ENCODE measurements around the gene SLC18A2.
"Not testable (repeated sequence)": the region's sequence is repeated elsewhere in the genome, so short reads cannot be mapped to it uniquely, and the experiment has no call there.

Gene SLC18A2

DNA sequence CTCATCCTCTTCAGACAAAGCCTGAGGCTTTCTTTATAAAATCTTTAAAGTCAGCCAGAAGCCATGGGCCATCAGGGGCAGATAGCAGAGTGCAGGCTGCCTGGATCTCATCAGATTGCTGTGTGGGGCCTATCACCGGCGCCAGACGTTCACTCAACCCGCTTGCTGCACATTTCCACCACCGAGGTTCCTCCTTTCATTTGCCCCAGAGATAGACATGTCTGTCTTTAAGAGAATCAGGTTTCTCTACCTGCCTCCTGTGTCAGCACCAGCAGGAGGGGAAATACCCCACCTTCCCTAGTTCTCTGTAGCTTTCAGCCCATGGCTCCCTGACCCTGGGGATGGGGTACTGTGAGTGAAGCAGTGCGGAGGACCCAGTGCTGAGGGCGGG is 22.0 kb downstream of the SLC18A2 start:
- no peak for DNase-seq (ENCODE audit: low read depth in 2 of 2)

DNA sequence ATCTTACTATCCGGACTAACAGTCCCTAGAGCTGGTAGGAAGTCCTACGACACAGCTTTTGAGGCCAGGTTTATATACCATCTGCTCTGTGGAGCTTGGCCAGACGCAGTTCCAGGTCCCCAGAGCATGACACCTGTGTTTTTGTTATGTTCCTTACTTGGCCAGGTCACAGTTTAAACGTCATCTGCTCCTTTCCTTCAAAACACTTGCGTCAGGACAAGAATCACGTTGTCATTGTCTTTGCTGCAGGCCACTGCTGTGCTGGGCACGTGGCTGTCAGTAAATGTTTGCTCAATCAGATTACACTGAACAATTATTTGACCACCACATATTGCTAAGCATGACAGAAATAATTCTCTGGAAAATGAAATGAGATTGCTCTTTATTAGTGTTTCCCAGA is 23.9 kb downstream of the SLC18A2 start:
- DNase-seq (ENCODE audit: low read depth in 2 of 2): no peak

DNA sequence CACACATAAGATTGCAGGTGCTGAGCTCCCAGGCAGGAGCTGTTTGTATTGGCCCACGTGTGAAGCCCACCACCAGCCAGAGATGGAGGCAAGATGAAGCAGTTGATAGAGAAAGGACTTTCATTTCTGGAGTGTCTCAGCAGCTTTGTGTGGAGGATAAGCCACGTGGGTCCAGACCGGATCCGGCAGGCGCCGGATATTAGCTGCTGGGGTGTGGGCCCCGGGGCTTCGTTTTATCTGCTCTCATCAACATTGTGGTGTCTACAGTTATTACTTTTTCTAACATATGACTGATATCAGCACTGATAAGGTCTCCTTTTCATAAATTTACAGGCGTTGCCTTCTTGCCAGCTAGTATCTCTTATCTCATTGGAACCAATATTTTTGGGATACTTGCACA is 25.5 kb downstream of the SLC18A2 start:
- DNase-seq (ENCODE audit: low read depth in 2 of 2): no peak

DNA sequence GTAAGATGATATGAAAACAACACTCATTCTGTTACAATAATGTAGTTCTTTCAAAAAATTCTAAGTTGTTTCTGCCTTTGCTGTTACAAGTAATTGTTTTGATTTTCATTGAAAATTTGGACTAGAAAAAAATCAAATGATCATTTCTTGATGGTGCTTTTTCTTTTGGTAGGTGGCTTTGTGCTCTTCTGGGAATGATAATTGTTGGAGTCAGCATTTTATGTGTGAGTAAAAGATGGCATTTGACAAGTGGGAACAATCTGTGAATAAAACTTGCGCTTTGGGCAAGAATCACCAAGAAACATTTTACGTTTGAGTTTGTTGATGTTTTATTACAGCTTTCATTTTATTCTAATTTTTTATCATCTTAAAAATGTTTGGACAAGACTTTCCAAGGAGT is 25.9 kb downstream of the SLC18A2 start:
- DNase-seq (ENCODE audit: low read depth in 2 of 2): no peak

DNA sequence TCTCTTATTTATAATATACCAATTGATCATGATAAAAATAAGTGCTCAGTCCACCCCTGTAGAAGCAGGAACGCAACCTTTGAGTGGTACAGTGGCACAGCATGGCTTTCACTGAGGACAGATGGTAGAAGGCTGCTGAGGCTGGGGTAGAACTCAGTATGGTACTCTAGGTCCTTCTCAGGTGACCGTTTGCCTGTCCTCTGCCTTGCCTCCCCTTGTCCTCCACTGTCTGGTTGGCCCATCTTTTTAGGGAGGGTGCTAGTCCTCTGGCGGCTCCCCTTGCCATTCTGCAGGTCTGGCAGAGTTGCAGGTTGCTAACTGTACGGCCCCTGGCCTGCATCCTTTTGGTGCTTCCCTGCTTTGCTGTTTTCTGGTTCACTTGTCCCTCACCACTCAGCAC is 27.3 kb downstream of the SLC18A2 start:
- DNase-seq (ENCODE audit: low read depth in 2 of 2): no peak

DNA sequence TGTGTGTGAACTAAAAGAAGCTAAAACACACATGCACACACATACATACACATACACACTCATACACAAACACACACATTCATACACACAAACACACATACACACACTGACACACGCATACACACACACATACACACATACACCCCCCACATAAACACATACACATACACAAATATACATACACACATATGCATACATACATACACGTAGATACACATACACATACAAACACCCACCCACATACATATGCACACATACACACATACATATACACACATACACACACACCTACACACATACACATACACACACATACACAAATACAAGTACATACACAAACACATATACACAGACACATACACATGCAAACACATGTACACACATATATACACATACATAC is 28.0 kb downstream of the SLC18A2 start:
- DNase-seq (ENCODE audit: low read depth in 2 of 2): no peak

DNA sequence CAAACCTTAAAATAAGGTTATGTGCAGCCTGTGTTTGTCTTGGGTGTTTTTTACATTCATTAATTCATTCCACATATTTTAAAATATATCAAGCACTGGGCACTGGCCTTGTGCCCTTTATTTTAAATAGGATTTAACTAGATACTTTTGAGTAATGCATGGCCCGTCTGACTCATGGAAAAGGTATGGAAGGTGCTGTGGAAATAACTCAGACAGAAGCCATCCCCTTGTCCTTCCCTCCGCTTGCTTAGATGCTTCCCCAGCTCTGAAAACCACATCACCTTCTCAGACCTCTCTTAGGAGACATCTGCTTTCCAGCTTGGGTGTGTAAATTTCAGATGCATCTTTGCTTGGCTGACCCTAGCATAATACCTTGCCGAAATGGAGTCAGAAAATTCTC is 30.5 kb downstream of the SLC18A2 start:
- no peak for DNase-seq (ENCODE audit: low read depth in 2 of 2)

DNA sequence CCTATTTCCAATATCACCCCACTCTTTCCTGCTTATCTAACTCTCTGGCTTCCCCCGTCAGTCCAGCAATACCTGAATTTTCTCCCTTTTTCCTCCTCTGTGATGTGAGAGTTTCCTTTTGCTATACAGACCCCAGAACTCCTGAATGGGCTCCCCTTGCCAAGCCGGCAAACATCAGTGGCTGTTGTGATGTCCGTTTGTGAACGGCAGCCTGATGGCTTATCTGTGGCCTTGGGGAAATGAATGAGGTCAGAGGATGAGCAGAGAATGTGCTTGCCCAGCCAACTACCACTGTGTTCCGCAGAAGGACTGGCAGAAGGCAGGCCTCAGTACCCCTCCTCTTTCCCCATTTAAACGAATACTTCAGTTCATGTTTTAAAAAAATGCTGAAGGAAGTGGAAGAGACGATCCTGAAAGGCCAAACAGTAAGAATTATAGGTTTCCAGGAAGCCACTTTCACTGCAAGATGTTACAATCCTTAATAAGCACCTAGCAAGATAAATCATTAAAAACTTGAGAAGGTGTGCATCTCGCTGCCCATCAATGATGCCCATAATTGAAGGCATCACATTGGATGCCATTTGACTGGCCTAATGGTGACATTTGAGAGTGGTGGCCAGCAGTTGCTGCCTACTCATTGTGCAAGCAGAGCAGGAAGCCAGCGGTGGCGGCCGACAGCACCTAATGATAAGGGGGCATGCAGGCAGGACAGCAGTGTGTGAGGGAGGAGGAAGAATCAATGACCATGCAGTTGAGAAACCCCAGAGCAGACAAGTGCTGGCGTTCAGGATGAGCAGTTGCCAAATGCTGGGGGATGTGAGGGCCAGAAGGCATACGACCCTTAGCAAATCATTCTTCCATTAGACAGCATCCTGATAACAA is 31.5 kb downstream of the SLC18A2 start:
- DNase-seq (ENCODE audit: low read depth in 2 of 2): no peak

DNA sequence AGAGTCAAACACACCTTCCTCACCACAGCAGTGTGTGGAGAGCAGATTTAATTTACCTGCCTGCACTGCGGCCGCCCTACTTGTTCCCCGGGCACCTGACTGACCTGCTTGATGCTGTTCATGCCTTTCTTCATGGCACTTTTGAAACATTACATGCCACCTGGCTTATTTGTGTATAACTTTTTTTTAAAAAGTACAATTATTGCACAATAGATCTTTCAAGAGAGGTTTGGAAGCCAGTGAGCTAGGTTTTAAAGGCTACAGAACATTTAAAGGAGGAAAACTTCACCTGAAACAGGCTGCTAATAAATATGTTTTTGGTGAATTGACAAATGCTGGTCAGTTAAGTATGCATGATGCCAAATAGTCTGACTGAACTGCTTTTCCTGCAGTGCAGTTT is 33.1 kb downstream of the SLC18A2 start:
- no peak for DNase-seq (ENCODE audit: low read depth in 2 of 2)

DNA sequence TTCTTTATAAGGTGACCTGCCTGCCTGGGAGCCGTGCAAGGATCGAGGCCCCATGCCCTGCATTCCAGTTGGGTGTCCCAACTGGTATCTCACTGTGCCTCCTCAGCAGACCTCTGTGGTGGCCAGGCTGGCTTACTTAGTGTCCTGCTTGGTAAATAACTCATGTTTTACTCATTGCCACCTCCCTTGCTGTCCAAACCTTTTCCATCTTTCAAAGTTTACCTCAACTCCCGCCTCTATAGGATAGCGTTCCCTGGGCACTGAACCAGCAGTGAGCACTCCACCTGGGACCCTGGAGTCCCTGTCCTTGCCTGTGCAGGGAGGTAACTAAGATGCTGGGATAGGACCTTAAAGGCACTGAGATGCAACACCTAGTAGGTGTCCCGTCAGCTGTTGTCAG is 33.6 kb downstream of the SLC18A2 start:
- no peak for DNase-seq (ENCODE audit: low read depth in 2 of 2)

DNA sequence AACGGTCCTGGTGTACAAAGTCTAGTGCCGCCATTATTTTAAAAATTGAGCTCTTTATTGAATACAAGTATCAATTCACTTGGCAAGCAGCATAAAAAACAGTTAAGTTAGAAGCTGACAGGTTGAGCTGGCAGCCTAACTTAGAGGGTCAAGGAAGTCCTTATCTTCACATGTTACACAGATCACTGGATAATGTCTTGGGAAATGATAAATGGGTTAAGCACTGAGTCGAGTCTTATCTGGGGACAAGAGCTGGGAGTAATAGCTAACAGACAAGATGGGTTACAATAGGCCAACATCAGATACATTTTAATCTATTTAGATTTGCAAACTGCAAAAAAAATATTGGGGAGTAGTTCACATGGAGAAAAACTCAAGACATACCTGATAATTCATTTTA is 34.2 kb downstream of the SLC18A2 start:
- no peak for DNase-seq (ENCODE audit: low read depth in 2 of 2)

DNA sequence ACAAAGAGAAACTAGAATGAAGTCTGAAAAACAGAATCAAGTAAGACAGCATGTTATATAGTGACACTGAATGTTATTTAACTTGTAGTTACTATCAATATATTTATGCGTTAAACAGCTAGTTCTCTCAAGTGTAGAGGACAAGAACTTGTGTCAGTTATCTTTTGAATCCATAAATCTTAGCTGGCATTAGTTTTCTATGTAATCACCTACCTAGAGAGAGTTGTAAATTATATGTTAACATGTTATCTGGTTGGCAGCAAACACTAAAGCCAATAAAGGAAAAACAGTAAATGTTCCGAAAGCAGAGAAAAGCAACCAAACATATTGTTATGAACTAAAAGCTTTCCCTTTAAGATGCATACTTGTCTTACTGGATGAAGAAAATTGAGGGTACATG is 36.8 kb downstream of the SLC18A2 start:
- DNase-seq (ENCODE audit: low read depth in 2 of 2): no peak

DNA sequence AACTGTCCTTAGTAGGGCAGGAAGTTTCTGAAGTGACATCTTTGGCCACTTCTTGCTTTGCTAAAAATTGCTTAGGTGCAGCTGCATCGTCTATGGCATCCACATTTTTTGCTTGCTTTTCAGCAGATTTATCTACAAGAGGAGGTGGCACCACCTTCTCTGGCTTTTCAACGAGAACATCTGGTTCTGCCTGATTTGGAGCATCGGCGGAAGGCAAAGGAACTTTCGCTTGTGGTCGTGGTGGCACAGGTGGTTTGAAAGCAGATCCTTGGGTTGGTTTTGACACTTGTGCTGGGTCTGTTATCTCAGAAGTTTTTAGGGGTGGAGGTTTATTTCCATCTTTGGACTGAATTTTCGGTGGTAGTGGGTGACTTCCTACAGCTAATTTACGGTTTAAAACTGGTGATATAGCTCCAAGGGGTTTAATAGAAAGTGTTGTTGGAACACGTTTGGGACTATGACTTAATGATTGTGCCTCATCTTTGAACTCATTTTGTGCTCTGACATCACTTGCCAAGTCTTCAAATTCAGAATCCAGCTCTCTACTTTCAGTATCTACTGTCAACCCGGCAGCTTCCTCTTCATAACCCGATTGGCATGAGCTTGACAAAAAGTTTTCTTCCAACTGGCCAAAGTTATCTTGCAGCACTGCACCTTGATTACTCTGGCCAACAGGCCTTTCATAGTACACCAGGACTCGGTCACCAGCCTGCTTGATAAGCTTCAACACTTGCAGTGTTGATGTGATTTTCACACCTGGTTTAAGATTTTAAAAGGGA is 44.0 kb downstream of the SLC18A2 start:
- DNase-seq (ENCODE audit: low read depth in 2 of 2): no peak

DNA sequence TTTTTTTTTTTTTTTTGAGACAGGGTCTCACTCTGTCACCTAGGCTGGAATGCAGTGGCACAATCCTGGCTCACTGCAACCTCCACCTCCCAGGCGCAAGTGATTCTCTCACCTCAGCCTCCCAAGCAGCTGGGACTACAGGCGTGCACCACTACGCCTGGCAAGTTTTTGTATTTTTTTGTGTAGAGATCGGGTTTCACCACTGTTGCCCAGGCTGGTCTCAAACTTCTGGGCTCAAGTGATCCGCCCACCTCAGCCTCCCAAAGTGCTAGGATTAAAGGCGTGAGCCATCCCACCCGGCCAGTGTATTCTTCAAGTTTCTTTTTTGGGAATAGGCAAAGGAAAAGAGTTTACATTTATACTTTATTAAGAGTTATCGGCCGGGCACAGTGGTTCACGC is 50.0 kb downstream of the SLC18A2 start:
- not testable (repeated sequence) for DNase-seq (ENCODE audit: low read depth in 2 of 2)

DNA sequence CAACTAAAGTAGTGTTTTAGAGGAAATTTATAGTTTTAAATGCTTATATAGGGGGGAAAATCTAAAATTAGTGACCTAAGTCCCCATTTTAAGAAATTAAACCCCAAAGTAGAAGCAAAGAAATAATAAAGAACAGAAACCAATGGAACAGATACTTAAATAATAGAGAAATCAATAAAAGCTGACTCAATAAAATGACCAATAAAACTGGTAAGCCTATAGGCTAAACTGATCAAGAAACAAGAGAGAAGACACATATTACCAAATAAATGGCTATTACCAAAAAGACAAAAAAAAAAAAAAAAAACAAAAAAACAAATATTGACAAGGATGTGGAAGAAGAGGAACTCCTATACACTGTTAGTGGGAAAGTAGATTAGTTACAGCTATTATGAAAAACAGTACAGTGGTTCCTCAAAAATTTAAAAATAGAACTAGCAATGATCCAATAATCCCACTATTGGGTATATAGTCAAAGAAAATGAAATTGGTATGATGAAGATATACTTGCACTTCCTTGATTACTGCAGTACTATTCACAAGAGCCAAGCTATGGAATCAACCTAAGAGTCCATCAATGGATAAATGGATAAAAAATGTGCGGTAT is 53.2 kb downstream of the SLC18A2 start:
- no peak for DNase-seq (ENCODE audit: low read depth in 2 of 2)

DNA sequence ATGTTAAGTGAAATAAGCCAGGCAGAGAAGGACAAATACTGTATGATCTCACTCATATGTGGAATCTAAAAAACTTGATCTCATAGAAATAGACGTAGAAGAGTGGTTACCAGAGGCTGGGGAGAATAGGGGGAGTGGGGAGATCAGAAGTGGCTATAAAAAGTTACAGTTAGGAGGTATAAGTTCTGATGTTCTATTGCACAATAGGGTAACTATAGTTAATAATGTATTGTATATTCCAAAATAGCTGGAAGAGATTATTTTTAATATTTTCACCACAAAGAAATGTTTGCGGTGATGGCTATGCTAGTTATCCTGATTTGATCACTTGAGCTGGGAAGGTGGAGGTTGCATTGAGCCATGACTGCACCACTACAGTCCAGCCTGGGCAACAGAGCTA is 53.8 kb downstream of the SLC18A2 start:
- no peak for DNase-seq (ENCODE audit: low read depth in 2 of 2)

DNA sequence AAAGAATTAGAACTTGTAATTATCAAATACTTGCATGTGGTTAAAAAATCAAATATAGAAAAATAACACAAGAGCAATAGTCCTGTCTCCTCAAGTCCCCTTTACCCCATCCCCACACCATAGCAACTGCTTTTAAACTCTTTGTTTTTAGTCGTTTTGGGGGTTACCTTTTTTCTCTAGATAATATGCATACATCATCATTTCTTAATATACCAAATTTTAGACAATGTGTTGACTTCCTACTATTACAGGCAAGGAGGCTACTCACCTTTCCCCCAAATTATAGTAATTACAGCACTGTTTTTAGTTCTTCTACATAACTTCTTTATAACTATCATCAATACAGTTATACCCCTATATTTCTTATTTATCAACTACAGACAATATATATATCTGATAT is 57.3 kb downstream of the SLC18A2 start:
- no peak for DNase-seq (ENCODE audit: low read depth in 2 of 2)

DNA sequence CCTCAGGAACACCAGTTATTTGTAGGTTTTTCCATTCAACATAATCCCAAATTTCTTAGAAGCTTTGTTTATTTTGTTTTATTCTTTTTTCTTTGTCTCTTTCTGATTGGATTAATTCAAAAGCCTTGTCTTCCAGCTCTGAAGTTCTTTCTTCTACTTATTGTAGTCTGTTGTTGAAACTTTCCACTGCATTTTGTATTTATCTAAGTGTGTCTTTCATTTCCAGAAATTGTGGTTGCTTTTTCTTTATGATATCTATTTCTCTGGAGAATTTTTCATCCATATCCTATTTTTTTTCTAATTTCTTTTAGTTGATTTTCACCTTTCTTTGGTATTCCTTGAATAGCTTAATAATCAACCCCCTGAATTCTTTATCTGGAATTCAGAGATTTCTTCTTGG is 58.5 kb downstream of the SLC18A2 start:
- no peak for DNase-seq (ENCODE audit: low read depth in 2 of 2)

DNA sequence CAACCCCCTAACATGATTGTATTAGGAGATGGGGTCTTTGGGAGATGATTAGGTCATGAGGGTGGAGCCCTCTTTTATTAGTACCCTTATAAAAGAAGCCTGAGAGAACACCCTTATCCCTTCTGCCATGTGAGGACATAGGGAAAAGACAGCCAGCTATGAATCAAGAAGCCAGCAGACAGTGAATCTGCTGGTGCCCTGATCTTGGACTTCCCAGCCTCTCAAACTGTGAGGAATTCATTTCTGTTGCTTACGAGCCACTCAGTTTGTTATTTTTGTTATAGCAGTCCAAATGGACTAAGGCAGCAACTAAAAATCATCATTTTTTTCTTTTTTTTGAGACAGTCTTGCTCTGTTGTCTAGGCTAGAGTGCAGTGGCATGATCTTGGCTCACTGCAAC is 59.8 kb downstream of the SLC18A2 start:
- DNase-seq (ENCODE audit: low read depth in 2 of 2): no peak

DNA sequence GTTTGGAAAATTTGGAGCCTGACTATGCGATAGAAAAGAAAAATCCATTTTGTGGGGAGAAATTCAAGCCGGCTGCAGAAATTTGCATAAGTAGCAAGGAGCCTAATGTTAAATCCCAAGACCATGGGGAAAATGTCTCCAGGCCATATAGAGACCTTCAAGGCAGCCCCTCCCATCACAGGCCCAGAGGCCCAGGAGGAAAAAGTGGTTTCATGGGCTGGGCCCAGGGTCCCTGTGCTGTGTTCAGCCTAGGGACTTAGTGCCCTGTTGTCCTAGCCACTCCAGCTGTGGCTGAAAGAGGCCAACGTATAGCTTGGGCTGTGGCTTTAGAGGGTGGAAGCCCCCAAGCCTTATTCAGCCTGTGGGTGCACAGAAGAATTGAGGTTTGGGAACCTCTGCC is 62.5 kb downstream of the SLC18A2 start:
- DNase-seq (ENCODE audit: low read depth in 2 of 2): not testable (repeated sequence)

DNA sequence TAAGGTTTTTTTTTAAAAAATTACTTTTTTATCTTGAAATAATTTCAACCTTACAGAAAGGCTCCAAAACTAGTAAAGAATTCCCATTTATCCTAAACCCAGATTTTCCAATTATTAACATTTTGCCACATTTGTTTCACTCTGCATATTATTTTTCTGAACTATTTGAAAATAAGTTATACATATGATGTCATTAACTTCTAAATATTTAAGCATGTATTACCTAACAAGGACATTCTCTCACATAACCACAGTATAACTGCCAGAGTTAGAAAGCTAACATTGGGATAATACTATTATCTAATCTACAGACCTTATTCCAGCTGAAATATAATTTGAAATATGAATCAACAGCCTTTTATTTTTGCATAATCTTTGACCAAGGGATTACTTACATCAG is 65.8 kb downstream of the SLC18A2 start:
- no peak for DNase-seq (ENCODE audit: low read depth in 2 of 2)

DNA sequence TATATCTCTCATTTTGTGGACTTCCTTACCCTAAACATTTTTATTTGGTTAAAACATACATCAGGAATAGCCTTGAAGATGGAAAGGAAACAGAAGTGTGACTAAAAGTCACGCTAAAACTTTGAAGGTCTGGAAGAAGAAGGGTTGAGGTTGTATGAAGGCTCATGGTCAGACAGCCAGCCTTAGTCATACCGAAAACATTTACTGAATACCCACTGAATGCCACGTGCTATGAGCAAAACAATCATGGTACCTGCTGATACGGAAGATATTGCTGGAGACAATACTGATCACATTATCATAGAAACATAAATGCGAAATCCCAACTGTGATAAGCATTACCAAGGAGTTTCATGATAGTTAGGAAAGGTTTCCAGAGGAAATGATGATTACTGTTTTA is 70.3 kb downstream of the SLC18A2 start:
- no peak for DNase-seq (ENCODE audit: low read depth in 2 of 2)

DNA sequence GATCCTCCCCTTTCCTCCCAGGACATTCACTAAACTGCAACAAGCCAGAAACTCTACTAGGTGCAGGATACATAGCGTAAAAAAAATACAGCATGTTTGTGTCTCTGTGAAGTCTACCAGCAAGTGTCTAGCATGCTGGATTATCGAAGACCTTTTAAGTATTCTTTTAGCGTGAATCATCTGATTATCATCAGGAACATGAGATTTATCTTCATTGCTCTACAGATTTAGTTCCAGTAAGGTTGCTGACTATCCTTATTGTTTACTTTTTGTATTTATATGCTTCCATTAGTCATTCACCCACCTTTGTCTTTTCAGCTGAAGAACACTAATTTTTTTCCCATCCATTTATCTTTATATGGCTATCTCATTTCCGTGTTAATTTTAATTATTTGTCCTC is 71.5 kb downstream of the SLC18A2 start:
- no peak for DNase-seq (ENCODE audit: low read depth in 2 of 2)
